ENCODE results near the gene KRTAP19-6.

Gene KRTAP19-6

GRCh38 chr21:30567617-30568016, 26.0 kb upstream of the KRTAP19-6 start:
- H3K4me3 ChIP-seq (ENCODE audit: control insufficient read depth, low read depth, low read length): no peak overlapping the region
- no peak for TF ChIP-seq CTCF (IDR thresholded peaks at IDR 0.05; ENCODE audit: control insufficient read depth, insufficient read depth, low read depth, low read length, missing control alignments)
- no peak for DNase-seq (ENCODE audit: low read depth)

- TF ChIP-seq CTCF (IDR thresholded peaks at IDR 0.05; ENCODE audit: control insufficient read depth, insufficient read depth, low read depth, low read length, missing control alignments): no peak
- no peak overlapping the region for H3K4me3 ChIP-seq (ENCODE audit: control insufficient read depth, low read depth, low read length)
- DNase-seq (ENCODE audit: low read depth): no peak
Measured at GRCh38 chr21:30563630-30564029, 22.0 kb upstream of the KRTAP19-6 start.

- DNase-seq (ENCODE audit: low read depth): no peak
- H3K4me3 ChIP-seq (ENCODE audit: control insufficient read depth, low read depth, low read length): no peak overlapping the region
- no peak for TF ChIP-seq CTCF (IDR thresholded peaks at IDR 0.05; ENCODE audit: control insufficient read depth, insufficient read depth, low read depth, low read length, missing control alignments)
Measured at GRCh38 chr21:30563072-30563471, 21.4 kb upstream of the KRTAP19-6 start.

GRCh38 chr21:30561957-30562356, 20.3 kb upstream of the KRTAP19-6 start:
- H3K4me3 ChIP-seq (ENCODE audit: control insufficient read depth, low read depth, low read length): no peak overlapping the region
- TF ChIP-seq CTCF (IDR thresholded peaks at IDR 0.05; ENCODE audit: control insufficient read depth, insufficient read depth, low read depth, low read length, missing control alignments): no peak
- DNase-seq (ENCODE audit: low read depth): no peak

- DNase-seq (ENCODE audit: low read depth): no peak
- no peak within 1 kb of the TSS for H3K4me3 ChIP-seq (ENCODE audit: control insufficient read depth, low read depth, low read length)
- no peak for TF ChIP-seq CTCF (IDR thresholded peaks at IDR 0.05; ENCODE audit: control insufficient read depth, insufficient read depth, low read depth, low read length, missing control alignments)
Measured at GRCh38 chr21:30561264-30561895, 19.7 kb upstream of the KRTAP19-6 start, which contains the start of gene KRTAP19-7. Gene KRTAP19-7, minus strand, starts transcription at chr21:30561314. Its CDS starts 25 bp downstream, at chr21:30561289.

- no peak overlapping the region for H3K4me3 ChIP-seq (ENCODE audit: control insufficient read depth, low read depth, low read length)
- no peak for DNase-seq (ENCODE audit: low read depth)
- TF ChIP-seq CTCF (IDR thresholded peaks at IDR 0.05; ENCODE audit: control insufficient read depth, insufficient read depth, low read depth, low read length, missing control alignments): no peak
Measured at GRCh38 chr21:30555095-30555494, 13.4 kb upstream of the KRTAP19-6 start.

Data from AG09309 (cell line).